ENCODE results near the gene GPR35. TPM values are rescaled to one million over a fixed set of nuclear protein-coding genes. Genes with fewer than 3 reads are reported as not detected.

Gene GPR35
- total RNA-seq, 1 experiment from 2014 or later, result 2.4 TPM

DNA sequence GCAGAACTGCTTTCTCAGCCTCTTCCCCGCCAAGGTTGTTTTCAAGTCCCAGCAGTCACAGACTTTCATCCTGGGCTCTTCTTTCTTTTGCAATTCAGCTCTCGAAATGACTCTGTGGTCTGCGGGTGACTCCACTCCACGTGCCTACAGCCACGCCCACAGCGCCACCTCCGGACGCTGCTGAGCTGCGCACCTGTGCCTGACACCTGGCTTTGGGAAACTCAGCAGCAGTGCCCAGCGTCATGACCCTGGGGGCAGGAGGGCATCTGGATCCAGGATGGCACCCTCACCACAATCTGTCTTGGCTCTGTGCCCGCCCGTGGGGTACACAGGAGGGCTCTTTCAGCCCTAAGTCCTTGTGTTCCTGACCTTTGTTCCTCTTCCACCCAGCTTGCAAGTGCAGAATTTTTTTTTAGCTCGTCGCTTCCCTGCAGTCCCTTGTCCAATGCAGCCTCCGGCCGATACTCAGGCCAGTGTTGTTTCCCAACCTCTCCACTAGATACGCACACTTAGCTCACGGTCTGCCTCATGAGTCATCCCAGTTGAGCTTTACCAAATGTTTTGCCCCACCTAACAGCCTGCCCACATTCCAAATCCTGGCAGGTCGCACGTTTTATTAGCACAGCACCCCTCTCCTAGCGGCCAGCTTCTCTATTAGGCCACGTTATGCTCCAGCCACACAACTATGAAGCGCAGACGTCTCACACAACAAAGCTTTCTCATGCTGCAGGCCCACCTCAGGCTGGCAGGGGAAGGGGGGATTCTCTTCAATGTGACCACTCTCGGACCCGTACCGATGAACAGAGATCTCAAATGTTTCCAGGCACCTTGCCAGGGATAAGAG lies 45.3 kb upstream of the GPR35 start:
- Histone ChIP-seq H3K4me2 (ENCODE audit: low read length) (peak overlapping the region; percentile 79), H3K9ac (ENCODE audit: low read length) (peak overlapping the region; percentile 55), H2AFZ (ENCODE audit: low read length) (peak overlapping the region; percentile 25; the same call in 1 of the 2 replicates), H3K27me3 (ENCODE audit: low read length) (no peaks in the 10 kb centered on the region), H3F3A (ENCODE audit: low read length, unreplicated experiment) (peaks cover 7% of the 10 kb centered on the region), H3K9me2 (replicated peaks; ENCODE audit: low read length) (no peaks in the 10 kb centered on the region), H3K36me3 (ENCODE audit: low read depth, low read length) (peaks cover 4% of the 10 kb centered on the region; the same call in 1 of the 2 replicates), H3K4me3 (ENCODE audit: low read length) (peak overlapping the region; percentile 48; the same call in 1 of the 2 replicates), H3K9me3 (ENCODE audit: low read length) (no peaks in the 10 kb centered on the region), H3K79me2 (ENCODE audit: low read length) (peaks cover 60% of the 10 kb centered on the region), H4K20me1 (ENCODE audit: low read length) (no peaks in the 10 kb centered on the region; the same call in 1 of the 2 replicates), H3K27ac (ENCODE audit: low read length) (peak overlapping the region; percentile 91), H3K4me1 (ENCODE audit: insufficient read depth, low read length) (peaks cover 52% of the 10 kb centered on the region)
- BruUV-seq (replicated peaks), result no TSS peak
- ChIA-PET CTCF (interaction anchor here (0.5 to 2.7 kb wide), 3 partner anchors 11 to 66 kb away, joined by 8 to 31 read pairs (median 10); no protein-coding TSS in a partner anchor), POLR2A (ENCODE audit: unreplicated experiment) (interaction anchor here (0.6 to 1.4 kb wide), 3 partner anchors 12 to 19 kb away, joined by 3 to 10 read pairs (median 8); partner anchors contain the start of gene RNPEPL1)
- intact Hi-C loops (cut with micrococcal nuclease), result loop anchor here (1.0 kb wide), 1 partner anchor 19 kb away; no protein-coding TSS in a partner anchor
- DNase-seq (peak; percentile 93), ATAC-seq (peak; percentile 92)
- TF ChIP-seq, protein P1, sequence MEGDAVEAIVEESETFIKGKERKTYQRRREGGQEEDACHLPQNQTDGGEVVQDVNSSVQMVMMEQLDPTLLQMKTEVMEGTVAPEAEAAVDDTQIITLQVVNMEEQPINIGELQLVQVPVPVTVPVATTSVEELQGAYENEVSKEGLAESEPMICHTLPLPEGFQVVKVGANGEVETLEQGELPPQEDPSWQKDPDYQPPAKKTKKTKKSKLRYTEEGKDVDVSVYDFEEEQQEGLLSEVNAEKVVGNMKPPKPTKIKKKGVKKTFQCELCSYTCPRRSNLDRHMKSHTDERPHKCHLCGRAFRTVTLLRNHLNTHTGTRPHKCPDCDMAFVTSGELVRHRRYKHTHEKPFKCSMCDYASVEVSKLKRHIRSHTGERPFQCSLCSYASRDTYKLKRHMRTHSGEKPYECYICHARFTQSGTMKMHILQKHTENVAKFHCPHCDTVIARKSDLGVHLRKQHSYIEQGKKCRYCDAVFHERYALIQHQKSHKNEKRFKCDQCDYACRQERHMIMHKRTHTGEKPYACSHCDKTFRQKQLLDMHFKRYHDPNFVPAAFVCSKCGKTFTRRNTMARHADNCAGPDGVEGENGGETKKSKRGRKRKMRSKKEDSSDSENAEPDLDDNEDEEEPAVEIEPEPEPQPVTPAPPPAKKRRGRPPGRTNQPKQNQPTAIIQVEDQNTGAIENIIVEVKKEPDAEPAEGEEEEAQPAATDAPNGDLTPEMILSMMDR (conservative IDR thresholded peaks at IDR 0.05; ENCODE audit: low read depth, low read length), result peak; percentile 57
- no peak for TF ChIP-seq EZH2 (IDR thresholded peaks at IDR 0.05; ENCODE audit: low read length, unreplicated experiment)

DNA sequence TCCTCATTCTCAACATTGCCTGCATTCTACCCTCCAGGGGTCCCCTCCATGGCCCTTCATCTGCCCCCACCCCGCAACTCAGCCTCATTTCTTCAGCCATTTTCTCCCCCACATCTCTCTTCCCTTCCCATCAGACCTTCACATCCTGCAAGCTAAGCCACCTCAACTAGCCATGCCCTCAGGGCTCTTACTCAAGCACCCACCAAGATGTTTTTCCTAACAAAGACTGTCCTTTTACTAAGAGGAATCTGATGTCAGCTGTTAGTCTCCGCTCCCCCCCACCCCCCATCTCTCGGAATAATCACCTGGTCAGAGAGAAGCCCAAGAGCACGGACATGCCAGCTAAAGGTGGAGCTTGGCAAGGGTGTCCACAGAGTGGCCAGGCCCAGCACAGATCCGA lies 43.5 kb upstream of the GPR35 start:
- no peak overlapping the region for H2AFZ ChIP-seq (ENCODE audit: low read length)
- H3K27ac ChIP-seq (ENCODE audit: low read length), result peak overlapping the region; percentile 8; the same call in 1 of the 2 replicates
- BruUV-seq (replicated peaks), result no TSS peak
- H3K4me1 ChIP-seq (ENCODE audit: insufficient read depth, low read length), result peaks cover 57% of the 10 kb centered on the region
- intact Hi-C loops (cut with micrococcal nuclease), result no loop called here
- H3K79me2 ChIP-seq (ENCODE audit: low read length), result peaks cover 72% of the 10 kb centered on the region
- H3K4me2 ChIP-seq (ENCODE audit: low read length), result peak overlapping the region; percentile 38; the same call in 1 of the 2 replicates
- peaks cover 7% of the 10 kb centered on the region for H3F3A ChIP-seq (ENCODE audit: low read length, unreplicated experiment)
- H4K20me1 ChIP-seq (ENCODE audit: low read length), result no peaks in the 10 kb centered on the region; the same call in 1 of the 2 replicates
- no peak for ATAC-seq
- H3K4me3 ChIP-seq (ENCODE audit: low read length), result no peak overlapping the region
- POLR2A ChIA-PET (ENCODE audit: unreplicated experiment), result no interaction called here
- TF ChIP-seq EZH2phosphoT487 (IDR thresholded peaks at IDR 0.05; ENCODE audit: borderline replicate concordance, low read length), result no peak
- TF ChIP-seq EZH2 (IDR thresholded peaks at IDR 0.05; ENCODE audit: low read length, unreplicated experiment), result no peak
- TF ChIP-seq, protein P1 (conservative IDR thresholded peaks at IDR 0.05; ENCODE audit: low read depth, low read length), result no peak
- CTCF ChIA-PET, result interaction anchor here (2.7 kb wide), 1 partner anchor 16 kb away, joined by 31 read pairs; no protein-coding TSS in a partner anchor
- H3K9me3 ChIP-seq (ENCODE audit: low read length), result no peaks in the 10 kb centered on the region
- H3K27me3 ChIP-seq (ENCODE audit: low read length), result no peaks in the 10 kb centered on the region
- peak; percentile 42 for DNase-seq
- peaks cover 2% of the 10 kb centered on the region; the same call in 1 of the 2 replicates for H3K36me3 ChIP-seq (ENCODE audit: low read depth, low read length)
- no peak overlapping the region for H3K9ac ChIP-seq (ENCODE audit: low read length)
- no peaks in the 10 kb centered on the region for H3K9me2 ChIP-seq (replicated peaks; ENCODE audit: low read length)

All from PC-3 (cell line).